Neural crest cell (in vitro differentiated cells): ENCODE data around the gene MSMB. TPM values are rescaled to one million over a fixed set of nuclear protein-coding genes. Genes with fewer than 3 reads are reported as not detected.
"Not testable (repeated sequence)": the region's sequence is repeated elsewhere in the genome, so short reads cannot be mapped to it uniquely, and the experiment has no call there.

ENCODE experiments used
- DNase-seq: peaks from one replicate; pipeline ENCODE4 v3.0.0; 2021; ENCODE audit warnings: low read depth, mixed read lengths, low spot score
- H3K27ac Mint-ChIP-seq: one replicate; pipeline ENCODE4 v1.8.0; 2021; ENCODE audit warnings: mild to moderate bottlenecking, mixed read lengths; ENCODE audit not compliant: unreplicated experiment
- H3K27me3 Mint-ChIP-seq: 2 replicates; pipeline ENCODE4 v1.8.0; 2021; ENCODE audit warnings: low read depth, mild to moderate bottlenecking, mixed read lengths
- H3K36me3 Mint-ChIP-seq: 2 replicates; pipeline ENCODE4 v1.8.0; 2021; ENCODE audit warnings: low read depth, mild to moderate bottlenecking, mixed read lengths
- H3K4me1 Mint-ChIP-seq: 2 replicates; pipeline ENCODE4 v1.8.0; 2021; ENCODE audit warnings: mixed read lengths
- H3K4me3 Mint-ChIP-seq: one replicate; pipeline ENCODE4 v1.8.0; 2021; ENCODE audit warnings: mild to moderate bottlenecking, mixed read lengths
- H3K9me3 Mint-ChIP-seq: 2 replicates; pipeline ENCODE4 v1.8.0; 2021; ENCODE audit warnings: mixed read lengths
- total RNA-seq: library from RNA; stranded (reverse); gene quantifications from 2 replicates; pipeline ENCODE4 v1.2.1, GENCODE V29; 2021
- TF ChIP-seq, protein P1 (sequence below): fragments of 200-600 bp; sonication (generic); conservative IDR thresholded peaks from 2 replicates; pipeline ENCODE4 v1.5.0; 2021; ENCODE audit warnings: antibody characterized with exemption, mild to moderate bottlenecking

MSMB gene
- total RNA-seq, 1 donor from 2014 or later, result not detected

DNA sequence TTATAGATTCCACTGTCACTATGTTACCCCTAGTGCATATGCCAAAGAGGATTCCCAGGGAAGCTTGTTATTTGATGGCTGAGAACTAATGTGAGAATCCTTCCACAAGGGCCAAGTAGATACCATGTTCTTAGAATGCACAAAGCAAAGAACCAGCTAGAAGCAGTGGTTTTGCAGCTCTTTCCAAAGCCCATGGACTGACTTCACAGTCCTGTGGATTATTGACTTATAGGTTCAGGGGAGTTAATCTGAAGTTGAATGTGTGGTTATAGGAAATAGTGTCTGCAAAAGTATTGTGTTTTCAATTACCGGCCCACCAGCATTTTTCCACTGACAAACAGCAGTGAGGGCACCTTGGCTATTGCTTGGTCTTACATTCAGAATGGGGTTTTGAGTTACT, 45.5 kb downstream of the MSMB start:
- Mint-ChIP-seq H3K27ac (no peak overlapping the region), H3K27me3 (no peaks in the 10 kb centered on the region), H3K4me1 (no peaks in the 10 kb centered on the region), H3K4me3 (no peak overlapping the region), H3K9me3 (no peaks in the 10 kb centered on the region), H3K36me3 (peaks cover 17% of the 10 kb centered on the region)
- TF ChIP-seq, protein P1, sequence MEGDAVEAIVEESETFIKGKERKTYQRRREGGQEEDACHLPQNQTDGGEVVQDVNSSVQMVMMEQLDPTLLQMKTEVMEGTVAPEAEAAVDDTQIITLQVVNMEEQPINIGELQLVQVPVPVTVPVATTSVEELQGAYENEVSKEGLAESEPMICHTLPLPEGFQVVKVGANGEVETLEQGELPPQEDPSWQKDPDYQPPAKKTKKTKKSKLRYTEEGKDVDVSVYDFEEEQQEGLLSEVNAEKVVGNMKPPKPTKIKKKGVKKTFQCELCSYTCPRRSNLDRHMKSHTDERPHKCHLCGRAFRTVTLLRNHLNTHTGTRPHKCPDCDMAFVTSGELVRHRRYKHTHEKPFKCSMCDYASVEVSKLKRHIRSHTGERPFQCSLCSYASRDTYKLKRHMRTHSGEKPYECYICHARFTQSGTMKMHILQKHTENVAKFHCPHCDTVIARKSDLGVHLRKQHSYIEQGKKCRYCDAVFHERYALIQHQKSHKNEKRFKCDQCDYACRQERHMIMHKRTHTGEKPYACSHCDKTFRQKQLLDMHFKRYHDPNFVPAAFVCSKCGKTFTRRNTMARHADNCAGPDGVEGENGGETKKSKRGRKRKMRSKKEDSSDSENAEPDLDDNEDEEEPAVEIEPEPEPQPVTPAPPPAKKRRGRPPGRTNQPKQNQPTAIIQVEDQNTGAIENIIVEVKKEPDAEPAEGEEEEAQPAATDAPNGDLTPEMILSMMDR, result no peak
- DNase-seq, result no peak

DNA sequence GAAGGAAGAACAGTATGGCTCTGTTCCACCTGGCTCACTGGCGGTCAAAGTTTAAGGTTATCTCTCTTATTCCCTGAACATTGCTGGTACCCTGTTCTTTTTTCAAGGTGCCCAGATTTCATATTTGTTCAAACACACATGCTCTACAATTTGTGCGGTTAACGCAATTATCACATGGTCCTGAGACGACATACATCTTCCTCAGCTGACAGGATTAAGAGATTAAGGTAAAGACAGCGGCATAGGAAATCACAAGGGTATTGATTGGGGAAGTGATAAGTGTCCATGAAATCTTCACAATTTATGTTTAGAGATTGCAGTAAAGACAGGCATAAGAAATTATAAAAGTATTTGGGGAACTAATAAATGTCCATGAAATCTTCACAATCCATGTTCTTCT, 46.1 kb downstream of the MSMB start:
- not testable (repeated sequence) for H3K27me3 Mint-ChIP-seq, DNase-seq, H3K9me3 Mint-ChIP-seq, H3K4me3 Mint-ChIP-seq, H3K4me1 Mint-ChIP-seq
- H3K27ac Mint-ChIP-seq, result peak overlapping the region; percentile 14
- peaks cover 17% of the 10 kb centered on the region for H3K36me3 Mint-ChIP-seq

DNA sequence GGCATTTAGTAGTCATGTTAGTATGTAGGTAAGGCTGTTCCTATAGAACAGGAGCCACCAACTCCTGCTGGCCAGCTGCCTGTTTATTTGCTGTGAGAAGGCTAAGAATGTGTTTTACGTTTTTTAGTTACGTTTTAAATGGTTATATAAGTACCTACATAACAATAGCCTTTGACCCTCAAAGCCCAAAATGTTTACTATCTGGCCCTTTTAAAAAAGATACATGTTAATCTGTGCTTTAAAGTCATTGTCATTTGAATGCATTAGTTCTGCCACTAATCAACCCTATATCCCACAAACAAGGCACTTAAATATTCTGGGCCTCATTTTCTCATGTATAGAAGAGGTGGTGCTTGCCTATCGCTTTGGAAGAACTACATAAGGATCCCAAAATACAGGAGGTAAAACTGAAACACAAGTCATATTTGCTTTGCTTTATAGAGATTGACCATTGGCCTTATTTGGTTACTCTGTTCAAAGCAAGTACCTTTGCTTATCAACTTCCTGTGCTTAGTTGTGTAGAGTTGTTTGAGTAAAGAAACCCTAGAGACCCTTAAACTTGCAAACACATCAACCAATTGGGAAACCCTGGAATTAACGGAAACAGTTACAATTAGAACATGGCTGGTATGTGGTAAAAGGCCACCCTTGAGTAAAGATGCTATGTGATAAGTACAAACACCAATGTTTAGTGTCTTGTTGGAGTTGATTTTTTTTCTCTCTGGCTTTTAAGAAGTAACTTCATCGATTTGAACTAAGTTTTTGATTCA, 47.9 kb downstream of the MSMB start:
- no peaks in the 10 kb centered on the region for H3K9me3 Mint-ChIP-seq
- no peaks in the 10 kb centered on the region for H3K27me3 Mint-ChIP-seq
- H3K4me3 Mint-ChIP-seq, result no peak overlapping the region
- no peaks in the 10 kb centered on the region for H3K4me1 Mint-ChIP-seq
- no peak for DNase-seq
- H3K36me3 Mint-ChIP-seq, result peaks cover 13% of the 10 kb centered on the region
- TF ChIP-seq, protein P1, result no peak
- no peak overlapping the region for H3K27ac Mint-ChIP-seq

DNA sequence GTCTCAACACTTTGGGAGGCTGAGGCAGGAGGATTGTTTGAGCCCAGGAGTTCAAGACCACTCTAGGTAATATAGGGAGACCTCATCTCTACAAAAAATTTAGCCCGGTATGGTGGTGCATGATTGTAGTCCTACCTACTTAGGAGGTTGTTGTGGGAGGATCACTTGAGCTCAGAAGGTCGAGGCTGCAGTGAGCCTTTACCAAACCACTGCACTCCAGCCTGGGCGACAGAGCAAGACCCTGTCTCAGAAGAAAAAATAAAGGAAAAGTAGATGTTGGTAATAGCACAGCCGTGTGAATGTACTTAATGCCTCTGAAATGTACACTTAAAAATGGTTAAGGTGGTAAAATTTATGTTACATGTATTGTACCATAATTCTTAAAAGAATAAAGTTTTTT, 48.5 kb downstream of the MSMB start:
- H3K27me3 Mint-ChIP-seq, result no peaks in the 10 kb centered on the region

DNA sequence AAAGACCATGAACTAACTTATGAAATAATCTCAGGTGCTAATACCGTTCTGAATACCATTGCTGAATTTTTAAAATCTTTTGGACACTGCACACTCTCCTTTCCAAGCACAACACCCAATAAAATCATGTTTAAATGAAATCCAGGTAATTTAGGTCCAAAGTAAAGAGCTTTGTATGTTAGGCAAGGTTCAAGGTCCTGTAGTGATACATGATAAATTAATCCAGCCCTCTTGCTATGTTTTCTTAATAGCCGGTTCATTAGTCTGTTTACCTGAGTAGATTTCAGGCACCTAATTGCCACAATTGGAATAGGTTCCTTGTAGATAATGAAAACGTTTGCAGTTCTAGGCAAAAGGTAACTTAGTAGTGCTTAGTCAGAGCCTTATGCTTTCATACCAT, 60.5 kb downstream of the MSMB start:
- H3K9me3 Mint-ChIP-seq, H3K4me3 Mint-ChIP-seq, DNase-seq, H3K27ac Mint-ChIP-seq, H3K27me3 Mint-ChIP-seq, H3K4me1 Mint-ChIP-seq, H3K36me3 Mint-ChIP-seq: not testable (repeated sequence)

More for the DNA sequence above, 48.5 kb downstream of the MSMB start:
- H3K36me3 Mint-ChIP-seq, result peaks cover 13% of the 10 kb centered on the region
- no peak overlapping the region for H3K27ac Mint-ChIP-seq
- no peak for DNase-seq
- no peaks in the 10 kb centered on the region for H3K9me3 Mint-ChIP-seq
- TF ChIP-seq, protein P1, result no peak
- no peaks in the 10 kb centered on the region for H3K4me1 Mint-ChIP-seq
- no peak overlapping the region for H3K4me3 Mint-ChIP-seq

DNA sequence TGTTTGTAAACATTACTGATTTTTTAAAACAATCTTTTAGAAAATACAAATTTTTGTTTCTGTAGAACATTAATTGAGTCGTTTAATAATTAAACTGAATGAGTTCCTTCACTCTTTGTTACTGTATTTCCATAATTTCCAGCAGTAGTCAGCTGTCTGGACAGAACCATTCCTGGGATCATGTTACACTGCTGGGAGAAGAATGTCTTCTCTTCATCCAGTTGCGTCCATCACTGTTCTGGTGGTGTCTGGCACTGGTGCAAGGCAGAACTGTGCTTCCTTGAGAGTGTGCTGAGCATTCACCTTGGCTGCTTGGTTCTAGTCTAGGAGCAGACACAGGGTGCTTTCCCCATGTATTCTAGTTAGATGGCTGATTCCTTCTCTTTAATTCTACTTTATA, 61.6 kb downstream of the MSMB start:
- not testable (repeated sequence) for H3K9me3 Mint-ChIP-seq, H3K4me3 Mint-ChIP-seq, H3K4me1 Mint-ChIP-seq, DNase-seq, H3K27me3 Mint-ChIP-seq, H3K27ac Mint-ChIP-seq, H3K36me3 Mint-ChIP-seq

DNA sequence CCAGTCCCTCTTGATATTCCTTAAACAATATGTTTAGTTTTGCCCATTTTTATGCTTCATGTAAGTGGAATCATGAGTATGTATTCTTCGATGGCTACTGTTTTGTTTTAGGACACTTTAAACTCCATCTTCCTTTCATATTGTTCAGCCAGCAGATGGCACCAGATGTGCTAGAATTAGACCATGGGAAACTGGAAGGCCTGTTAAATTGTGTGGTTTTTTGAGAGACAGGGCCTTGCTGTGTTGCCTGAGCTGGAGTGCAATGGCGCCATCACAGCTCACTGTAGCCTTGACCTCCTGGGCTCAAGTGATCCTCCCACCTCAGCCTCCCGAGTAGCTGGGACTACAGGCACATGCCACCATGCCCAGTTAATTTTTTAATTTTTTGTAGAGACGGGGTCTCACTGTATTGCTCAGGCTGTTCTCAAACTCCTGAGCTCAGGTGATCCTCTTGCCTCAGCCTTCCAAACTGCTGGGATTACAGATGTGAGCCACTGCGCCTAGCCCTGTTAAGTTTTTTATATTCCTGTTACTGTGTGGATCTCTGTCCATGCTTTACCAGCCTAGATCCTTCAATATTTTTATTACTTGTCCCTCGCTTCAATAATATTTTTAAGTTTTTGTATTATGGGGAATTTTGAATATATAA, 62.4 kb downstream of the MSMB start:
- TF ChIP-seq, protein P1, result peak; percentile 58
- not testable (repeated sequence) for H3K4me3 Mint-ChIP-seq, H3K27ac Mint-ChIP-seq, H3K27me3 Mint-ChIP-seq, H3K36me3 Mint-ChIP-seq, H3K4me1 Mint-ChIP-seq, H3K9me3 Mint-ChIP-seq
- peak; percentile 36 for DNase-seq
